A673 (cell line): ENCODE measurements around the gene MRI1. TPM values are rescaled to one million over a fixed set of nuclear protein-coding genes. Genes with fewer than 3 reads are reported as not detected.

ENCODE experiments used
- BruUV-seq: library from RNA; stranded (reverse); fragments of 400-500 nt; replicated peaks from 2 replicates; lab custom pipeline; 2021; lab: Mats Ljungman, UMichigan
- CTCF ChIA-PET: fragments of 300-600 bp; sonication (Branson Sonifier 250); formaldehyde crosslinking; loops from one replicate; lab custom pipeline; 2022; ENCODE audit warnings: antibody characterized with exemption; lab: Charles Lee
- POLR2A ChIA-PET: fragments of 300-600 bp; sonication (Branson Sonifier 250); formaldehyde crosslinking; loops from one replicate; lab custom pipeline; 2022; ENCODE audit warnings: antibody characterized with exemption; ENCODE audit not compliant: low non-redundant PET; lab: Charles Lee
- DNase-seq: peaks from one replicate; pipeline ENCODE4 v3.0.0-alpha.2; 2015; ENCODE audit warnings: low spot score
- H3K27ac ChIP-seq: fragments of 200-600 bp; sonication (generic); 2 replicates; pipeline ENCODE4 v1.5.1; 2016; ENCODE audit warnings: mixed run types, low read depth, mild to moderate bottlenecking, mixed read lengths, antibody characterized with exemption, low read length; ENCODE audit not compliant: poor library complexity, severe bottlenecking
- H3K27me3 ChIP-seq: fragments of 200-600 bp; sonication (generic); replicated peaks from 2 replicates; pipeline ENCODE4 v1.6.1; 2017; ENCODE audit warnings: mixed run types, low read depth, mild to moderate bottlenecking, mixed read lengths, antibody characterized with exemption, low read length; ENCODE audit not compliant: insufficient read depth, poor library complexity
- H3K36me3 ChIP-seq: fragments of 200-600 bp; sonication (generic); 2 replicates; pipeline ENCODE4 v1.6.1; 2016; ENCODE audit warnings: mixed run types, mild to moderate bottlenecking, mixed read lengths, antibody characterized with exemption, low read length; ENCODE audit not compliant: insufficient read depth, poor library complexity, severe bottlenecking
- H3K4me1 ChIP-seq: fragments of 200-600 bp; sonication (generic); 2 replicates; pipeline ENCODE4 v1.6.1; 2017; ENCODE audit warnings: mixed run types, mild to moderate bottlenecking, mixed read lengths, antibody characterized with exemption, low read length; ENCODE audit not compliant: insufficient read depth, poor library complexity, severe bottlenecking
- H3K4me3 ChIP-seq: fragments of 200-600 bp; sonication (generic); 2 replicates; pipeline ENCODE4 v1.5.1; 2016; ENCODE audit warnings: low read depth, mixed run types, mild to moderate bottlenecking, mixed read lengths, low read length; ENCODE audit not compliant: poor library complexity, severe bottlenecking
- H3K9me3 ChIP-seq: fragments of 200-600 bp; sonication (generic); 2 replicates; pipeline ENCODE4 v1.6.1; 2016; ENCODE audit warnings: mixed run types, low read depth, mild to moderate bottlenecking, mixed read lengths, antibody characterized with exemption, low read length; ENCODE audit not compliant: poor library complexity, severe bottlenecking
- CTCF ChIP-seq: fragments of 300-800, 200-600 bp; sonication (generic); conservative IDR thresholded peaks from 2 replicates; pipeline ENCODE4 v1.5.1; 2017; ENCODE audit warnings: low read depth, mild to moderate bottlenecking, antibody characterized with exemption, low read length, moderate library complexity, mixed read lengths
- EZH2 ChIP-seq: fragments of 200-600 bp; sonication (generic); IDR thresholded peaks from 2 replicates; pipeline ENCODE4 v1.6.1; 2017; ENCODE audit warnings: borderline replicate concordance, low read depth, mild to moderate bottlenecking, mixed read lengths, antibody characterized with exemption, low read length; ENCODE audit not compliant: poor library complexity, severe bottlenecking
- intact Hi-C: fragments of 100-400 bp; cut with micrococcal nuclease; formaldehyde crosslinking; loops from one replicate; pipeline ENCODE4 v1.10.0; 2022; ENCODE audit not compliant: unreplicated experiment
- total RNA-seq: library from RNA; stranded (reverse); gene quantifications from 2 replicates; pipeline ENCODE4 v1.2.3, GENCODE V29; 2021

Gene MRI1
- total RNA-seq, 1 experiment from 2014 or later = 63.8 TPM

GRCh38 chr19:13756210-13756609 is 8.1 kb upstream of the MRI1 start:
- ChIA-PET CTCF (no interaction called here), POLR2A (no interaction called here)
- intact Hi-C loops = no loop called here
- BruUV-seq = no TSS peak
- no peak for TF ChIP-seq CTCF
- TF ChIP-seq EZH2 = no peak
- H3K36me3 ChIP-seq = peaks cover 53% of the 10 kb centered on the region
- H3K27ac ChIP-seq = no peak overlapping the region
- H3K9me3 ChIP-seq = no peaks in the 10 kb centered on the region
- DNase-seq = no peak
- H3K4me3 ChIP-seq = no peak overlapping the region
- no peaks in the 10 kb centered on the region for H3K4me1 ChIP-seq
- no peaks in the 10 kb centered on the region for H3K27me3 ChIP-seq

GRCh38 chr19:13757805-13758772 is 6.2 kb upstream of the MRI1 start:
- POLR2A ChIA-PET = no interaction called here
- TF ChIP-seq CTCF (no peak), EZH2 (no peak)
- no peaks in the 10 kb centered on the region for H3K27me3 ChIP-seq
- CTCF ChIA-PET = no interaction called here
- H3K4me3 ChIP-seq = no peak overlapping the region
- H3K27ac ChIP-seq = no peak overlapping the region
- H3K9me3 ChIP-seq = no peaks in the 10 kb centered on the region
- intact Hi-C loops = no loop called here
- H3K4me1 ChIP-seq = no peaks in the 10 kb centered on the region
- DNase-seq = no peak
- no TSS peak for BruUV-seq
- H3K36me3 ChIP-seq = peaks cover 62% of the 10 kb centered on the region

GRCh38 chr19:13758795-13759194 is 5.5 kb upstream of the MRI1 start:
- ChIA-PET POLR2A (no interaction called here), CTCF (no interaction called here)
- Histone ChIP-seq H3K4me1 (no peaks in the 10 kb centered on the region), H3K27me3 (no peaks in the 10 kb centered on the region), H3K27ac (no peak overlapping the region), H3K9me3 (no peaks in the 10 kb centered on the region), H3K36me3 (peaks cover 66% of the 10 kb centered on the region), H3K4me3 (no peak overlapping the region)
- TF ChIP-seq CTCF (no peak), EZH2 (no peak)
- intact Hi-C loops = no loop called here
- DNase-seq = no peak
- BruUV-seq = no TSS peak
